Smooth muscle cell (in vitro differentiated cells): Measurements from ENCODE around the gene CPT2. TPM values are rescaled to one million over a fixed set of nuclear protein-coding genes. Genes with fewer than 3 reads are reported as not detected.

ENCODE experiments used
- DNase-seq: peaks from one replicate; lab custom pipeline; 2025; ENCODE audit not compliant: unreplicated experiment; lab: John Stamatoyannopoulos, UW
- H2AFZ ChIP-seq: fragments of 200-600 bp; sonication (generic); 2 replicates; pipeline ENCODE4 v1.6.0; 2016; ENCODE audit warnings: antibody characterized with exemption, low read depth, mild to moderate bottlenecking
- H3F3A ChIP-seq: fragments of 200-600 bp; sonication (generic); 2 replicates; pipeline ENCODE4 v1.6.0; 2017; ENCODE audit warnings: antibody characterized with exemption, low read depth
- H3K27ac ChIP-seq: fragments of 200-600 bp; sonication (generic); 2 replicates; pipeline ENCODE4 v1.5.1; 2016; ENCODE audit warnings: low read depth, mild to moderate bottlenecking
- H3K27me3 ChIP-seq: fragments of 200-600 bp; sonication (generic); 2 replicates; pipeline ENCODE4 v1.6.1; 2016; ENCODE audit warnings: low read depth, mild to moderate bottlenecking
- H3K36me3 ChIP-seq: fragments of 200-600 bp; sonication (generic); 2 replicates; pipeline ENCODE4 v1.5.1; 2016; ENCODE audit warnings: low read depth
- H3K4me1 ChIP-seq: fragments of 200-600 bp; sonication (generic); 2 replicates; pipeline ENCODE4 v1.5.1; 2016; ENCODE audit warnings: low read depth
- H3K4me2 ChIP-seq: fragments of 200-600 bp; sonication (generic); 2 replicates; pipeline ENCODE4 v1.6.0; 2016; ENCODE audit warnings: mild to moderate bottlenecking
- H3K4me3 ChIP-seq: fragments of 200-600 bp; sonication (generic); 2 replicates; pipeline ENCODE4 v1.5.1; 2016; ENCODE audit warnings: mild to moderate bottlenecking
- H3K79me2 ChIP-seq: fragments of 200-600 bp; sonication (generic); 2 replicates; pipeline ENCODE4 v1.6.0; 2016; ENCODE audit warnings: low read depth, mild to moderate bottlenecking
- H3K9ac ChIP-seq: fragments of 200-600 bp; sonication (generic); 2 replicates; pipeline ENCODE4 v1.6.0; 2016; ENCODE audit warnings: low read depth
- H3K9me3 ChIP-seq: fragments of 200-600 bp; sonication (generic); replicated peaks from 2 replicates; pipeline ENCODE4 v1.5.1; 2016; ENCODE audit warnings: low read depth
- H4K20me1 ChIP-seq: fragments of 200-600 bp; sonication (generic); 2 replicates; pipeline ENCODE4 v1.6.0; 2016; ENCODE audit warnings: low read depth
- WGBS: methylation state at CpG from one replicate; pipeline ENCODE4 v1.1.7; 2016; ENCODE audit warnings: low lambda C conversion rate; 5-methylcytosine and 5-hydroxymethylcytosine counted together
- polyA plus RNA-seq: library from polyadenylated mRNA; unstranded; fragments of >200 nt; fragmentation: Nextera tagmentation; extraction: Ambion mirVana; gene quantifications from 2 replicates; pipeline ENCODE4 v1.2.1, GENCODE V29; 2016
- total RNA-seq: library from RNA; depleted of rRNA; stranded (reverse); fragments of >200 nt; gene quantifications from 2 replicates; pipeline ENCODE4 v1.2.3, GENCODE V29; 2014
- TF ChIP-seq, protein P1 (sequence below): fragments of 200-600 bp; sonication (generic); IDR thresholded peaks from 2 replicates; pipeline ENCODE4 v1.5.1; 2017; ENCODE audit warnings: borderline replicate concordance, mild to moderate bottlenecking, antibody characterized with exemption; ENCODE audit not compliant: insufficient read depth, poor library complexity, severe bottlenecking

CPT2 gene
- total and polyA plus RNA-seq, 2 experiments from 2014 or later = 13.3 to 15.7 TPM

DNA sequence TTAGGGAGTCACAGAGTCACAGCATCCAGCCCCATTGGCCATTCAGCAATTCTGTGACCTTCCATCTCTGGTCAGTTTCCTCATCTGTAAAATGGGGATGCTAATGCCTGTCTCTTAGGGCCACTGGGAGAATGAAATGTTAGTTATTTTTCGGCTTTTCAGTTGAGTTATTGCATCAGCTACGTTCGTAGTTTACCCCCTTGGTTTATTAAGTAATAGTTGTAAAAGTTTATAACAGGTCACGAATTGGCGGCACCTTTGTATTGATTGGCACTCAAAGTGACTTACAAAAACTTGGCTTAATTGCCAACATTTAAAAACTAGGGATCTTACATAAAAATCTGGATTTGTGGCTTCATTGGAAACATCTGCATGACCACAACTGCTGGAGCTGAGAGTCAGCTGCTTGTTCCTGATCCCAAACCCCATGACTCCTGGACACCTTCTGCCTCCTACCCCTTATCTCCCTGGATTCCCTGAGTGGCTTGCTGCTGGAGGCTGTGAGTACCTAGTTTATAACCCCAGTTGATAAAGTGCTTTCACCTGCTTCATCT, 31.1 kb upstream of the CPT2 start:
- no peak for DNase-seq
- no peaks in the 10 kb centered on the region for H3F3A ChIP-seq
- no peak overlapping the region for H3K4me3 ChIP-seq
- no peaks in the 10 kb centered on the region for H3K36me3 ChIP-seq
- no peak overlapping the region for H3K4me2 ChIP-seq
- H3K79me2 ChIP-seq = no peaks in the 10 kb centered on the region
- no peak overlapping the region for H3K27ac ChIP-seq
- 97% methylated on average over 5 of the region's 5 CpGs for WGBS
- TF ChIP-seq, protein P1, sequence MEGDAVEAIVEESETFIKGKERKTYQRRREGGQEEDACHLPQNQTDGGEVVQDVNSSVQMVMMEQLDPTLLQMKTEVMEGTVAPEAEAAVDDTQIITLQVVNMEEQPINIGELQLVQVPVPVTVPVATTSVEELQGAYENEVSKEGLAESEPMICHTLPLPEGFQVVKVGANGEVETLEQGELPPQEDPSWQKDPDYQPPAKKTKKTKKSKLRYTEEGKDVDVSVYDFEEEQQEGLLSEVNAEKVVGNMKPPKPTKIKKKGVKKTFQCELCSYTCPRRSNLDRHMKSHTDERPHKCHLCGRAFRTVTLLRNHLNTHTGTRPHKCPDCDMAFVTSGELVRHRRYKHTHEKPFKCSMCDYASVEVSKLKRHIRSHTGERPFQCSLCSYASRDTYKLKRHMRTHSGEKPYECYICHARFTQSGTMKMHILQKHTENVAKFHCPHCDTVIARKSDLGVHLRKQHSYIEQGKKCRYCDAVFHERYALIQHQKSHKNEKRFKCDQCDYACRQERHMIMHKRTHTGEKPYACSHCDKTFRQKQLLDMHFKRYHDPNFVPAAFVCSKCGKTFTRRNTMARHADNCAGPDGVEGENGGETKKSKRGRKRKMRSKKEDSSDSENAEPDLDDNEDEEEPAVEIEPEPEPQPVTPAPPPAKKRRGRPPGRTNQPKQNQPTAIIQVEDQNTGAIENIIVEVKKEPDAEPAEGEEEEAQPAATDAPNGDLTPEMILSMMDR = no peak
- no peak overlapping the region for H2AFZ ChIP-seq
- H3K27me3 ChIP-seq = peaks cover 15% of the 10 kb centered on the region
- H3K4me1 ChIP-seq = no peaks in the 10 kb centered on the region
- H3K9me3 ChIP-seq = no peaks in the 10 kb centered on the region
- no peaks in the 10 kb centered on the region for H4K20me1 ChIP-seq
- H3K9ac ChIP-seq = no peak overlapping the region

DNA sequence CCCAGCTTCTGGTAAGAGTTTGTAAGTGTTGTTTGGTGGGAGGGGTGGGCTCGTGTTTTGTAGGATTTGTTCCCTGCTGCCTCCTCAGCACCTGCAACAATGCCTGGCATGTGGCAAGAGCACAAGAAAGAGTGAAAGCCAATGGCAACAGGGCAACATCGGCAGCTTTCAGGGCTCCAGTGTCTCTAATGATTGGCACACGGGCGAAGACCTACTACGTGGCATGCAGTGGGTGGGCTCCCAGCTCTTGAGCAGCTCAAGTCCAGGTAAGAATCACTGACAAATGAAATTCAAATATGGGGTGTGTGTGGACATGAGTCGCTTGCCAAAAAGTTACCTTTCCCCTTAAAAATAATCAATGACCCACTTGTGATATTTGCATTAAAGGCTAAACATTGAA, 30.3 kb upstream of the CPT2 start:
- Histone ChIP-seq H3K9ac (no peak overlapping the region), H3K79me2 (no peaks in the 10 kb centered on the region), H3F3A (no peaks in the 10 kb centered on the region), H3K27me3 (peaks cover 15% of the 10 kb centered on the region), H2AFZ (no peak overlapping the region), H3K4me3 (no peak overlapping the region), H3K4me2 (no peak overlapping the region), H3K4me1 (no peaks in the 10 kb centered on the region), H4K20me1 (no peaks in the 10 kb centered on the region), H3K9me3 (no peaks in the 10 kb centered on the region), H3K36me3 (no peaks in the 10 kb centered on the region), H3K27ac (no peak overlapping the region)
- 86% methylated on average over 6 of the region's 6 CpGs for WGBS
- no peak for DNase-seq
- TF ChIP-seq, protein P1 = no peak

DNA sequence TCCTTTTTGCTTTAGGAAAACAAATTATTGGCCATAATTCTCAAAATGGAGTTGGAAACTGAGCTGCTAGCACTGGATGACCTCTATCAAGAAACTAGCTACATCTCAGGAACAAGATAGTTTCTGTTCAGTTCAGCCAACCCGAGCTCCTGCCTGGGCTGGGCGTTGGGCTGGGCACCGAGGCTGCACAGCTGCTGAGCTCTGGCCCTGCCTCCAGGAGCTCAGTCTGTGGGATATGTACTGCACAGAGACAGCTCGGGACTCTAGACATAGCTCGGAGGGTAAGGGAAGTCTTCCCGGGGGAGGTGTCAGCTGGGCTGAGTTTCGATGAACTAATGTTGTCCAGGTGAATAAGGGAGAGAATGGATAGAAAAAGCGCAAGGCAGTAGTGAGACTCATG, 29.7 kb upstream of the CPT2 start:
- Histone ChIP-seq H3K4me3 (no peak overlapping the region), H3K9ac (no peak overlapping the region), H3K36me3 (no peaks in the 10 kb centered on the region), H4K20me1 (no peaks in the 10 kb centered on the region), H3K4me1 (no peaks in the 10 kb centered on the region), H2AFZ (no peak overlapping the region), H3K4me2 (no peak overlapping the region), H3K27ac (no peak overlapping the region), H3F3A (no peaks in the 10 kb centered on the region), H3K79me2 (no peaks in the 10 kb centered on the region), H3K27me3 (peaks cover 15% of the 10 kb centered on the region), H3K9me3 (no peaks in the 10 kb centered on the region)
- TF ChIP-seq, protein P1 = no peak
- DNase-seq = no peak
- 90% methylated on average over 8 of the region's 8 CpGs for WGBS

DNA sequence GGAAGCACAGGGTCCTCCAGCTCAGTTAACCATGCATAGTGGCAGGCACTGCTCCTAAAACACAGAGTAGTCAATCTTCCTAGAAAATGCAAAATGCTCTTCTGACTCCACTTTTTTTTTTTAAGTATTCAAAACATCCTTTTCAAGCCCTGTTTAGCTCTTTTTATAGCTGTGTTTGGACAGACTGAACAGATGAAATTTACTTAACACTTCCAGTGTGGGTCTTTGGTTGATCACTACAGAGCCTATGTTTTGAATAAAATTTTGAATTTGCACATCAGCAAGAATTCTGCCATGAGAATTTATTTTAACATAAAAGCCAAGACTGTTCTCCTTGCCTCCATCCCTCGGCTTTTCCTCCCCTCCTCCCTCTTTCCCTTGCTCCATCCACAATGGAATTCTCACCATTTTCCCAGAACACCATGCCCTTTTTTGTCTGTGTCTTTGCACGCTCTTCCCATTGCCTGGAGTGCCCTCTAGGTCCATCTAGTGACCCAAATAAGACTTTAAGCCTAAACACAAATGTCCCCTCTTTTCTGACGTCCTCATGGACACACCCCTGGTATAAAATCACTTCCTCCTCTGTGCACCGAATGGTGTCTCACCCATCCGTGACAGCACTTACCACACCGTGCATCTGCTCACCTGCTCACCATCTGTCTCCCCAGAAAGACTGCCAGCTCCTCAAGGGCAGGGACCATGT, 24.0 kb upstream of the CPT2 start:
- TF ChIP-seq, protein P1 = no peak
- no peak overlapping the region for H3K27ac ChIP-seq
- no peak overlapping the region for H3K9ac ChIP-seq
- 40% methylated on average over 6 of the region's 6 CpGs for WGBS
- no peak overlapping the region for H3K4me3 ChIP-seq
- H3K79me2 ChIP-seq = no peaks in the 10 kb centered on the region
- no peaks in the 10 kb centered on the region for H4K20me1 ChIP-seq
- no peak overlapping the region for H3K4me2 ChIP-seq
- no peaks in the 10 kb centered on the region for H3K4me1 ChIP-seq
- no peaks in the 10 kb centered on the region for H3K36me3 ChIP-seq
- DNase-seq = no peak
- H3K27me3 ChIP-seq = no peaks in the 10 kb centered on the region
- no peak overlapping the region for H2AFZ ChIP-seq
- H3K9me3 ChIP-seq = no peaks in the 10 kb centered on the region
- H3F3A ChIP-seq = no peaks in the 10 kb centered on the region
